SK-N-SH treated with all-trans-retinoic acid at 6 μM for 48 hours (cell line): ENCODE results near the gene LYRM4.

Source experiments
- ATAC-seq: fragments of 200-7000 bp; cut with Tn5 transposase; 3 replicates; pipeline ENCODE4 v1.9.1; 2020; ENCODE audit warnings: mild to moderate bottlenecking, moderate library complexity
- ARNTL ChIP-seq: fragments of 450-650 bp; formaldehyde crosslinking; IDR thresholded peaks from 2 replicates; pipeline ENCODE4 v1.5.0; 2020; ENCODE audit warnings: low read depth, mild to moderate bottlenecking, moderate library complexity, borderline replicate concordance
- BACH2 ChIP-seq: fragments of 250-450 bp; sonication (Bioruptor Pico); IDR thresholded peaks from 2 replicates; pipeline ENCODE4 v1.9.0; 2021; ENCODE audit warnings: mild to moderate bottlenecking, borderline replicate concordance
- CSDC2 ChIP-seq: fragments of 250-450 bp; sonication (Bioruptor Pico); IDR thresholded peaks from 2 replicates; pipeline ENCODE4 v1.5.0; 2020; ENCODE audit warnings: mild to moderate bottlenecking, moderate library complexity
- ESRRG ChIP-seq: fragments of 250-450 bp; sonication (Bioruptor Pico); IDR thresholded peaks from 2 replicates; pipeline ENCODE4 v1.6.1; 2021; ENCODE audit warnings: mild to moderate bottlenecking
- GLIS3 ChIP-seq: fragments of 250-450 bp; sonication (Bioruptor Pico); IDR thresholded peaks from 2 replicates; pipeline ENCODE4 v1.5.0; 2020; ENCODE audit warnings: mild to moderate bottlenecking, moderate library complexity
- ISL1 ChIP-seq: fragments of 250-450 bp; sonication (Bioruptor Pico); IDR thresholded peaks from 2 replicates; pipeline ENCODE4 v2.1.2; 2022; ENCODE audit warnings: mild to moderate bottlenecking, moderate library complexity
- OSR1 ChIP-seq: fragments of 250-450 bp; sonication (Bioruptor Pico); IDR thresholded peaks from 2 replicates; pipeline ENCODE4 v1.8.0; 2022; ENCODE audit warnings: moderate library complexity, mild to moderate bottlenecking, inconsistent platforms
- PATZ1 ChIP-seq: fragments of 250-450 bp; sonication (Bioruptor Pico); IDR thresholded peaks from 2 replicates; pipeline ENCODE4 v1.8.0; 2020; ENCODE audit warnings: mild to moderate bottlenecking, moderate library complexity, borderline replicate concordance
- POU6F1 ChIP-seq: fragments of 250-450 bp; sonication (Bioruptor Pico); IDR thresholded peaks from 2 replicates; pipeline ENCODE4 v1.8.0; 2021; ENCODE audit warnings: low read depth, mild to moderate bottlenecking, moderate library complexity, borderline replicate concordance
- PPARA ChIP-seq: fragments of 250-450 bp; sonication (Bioruptor Pico); IDR thresholded peaks from 2 replicates; pipeline ENCODE4 v1.5.0; 2020; ENCODE audit warnings: mild to moderate bottlenecking, borderline replicate concordance
- RARB ChIP-seq: fragments of 250-450 bp; sonication (Bioruptor Pico); IDR thresholded peaks from 2 replicates; pipeline ENCODE4 v1.8.0; 2021; ENCODE audit warnings: mild to moderate bottlenecking, moderate library complexity
- TCF4 ChIP-seq: fragments of 250-450 bp; sonication (Bioruptor Pico); IDR thresholded peaks from 2 replicates; pipeline ENCODE4 v1.8.0; 2021; ENCODE audit warnings: mild to moderate bottlenecking, moderate library complexity, borderline replicate concordance
- TOX ChIP-seq: fragments of 250-450 bp; sonication (Bioruptor Pico); IDR thresholded peaks from 2 replicates; pipeline ENCODE4 v1.8.0; 2021; ENCODE audit warnings: mild to moderate bottlenecking, moderate library complexity, borderline replicate concordance
- ZFP3 ChIP-seq: fragments of 250-450 bp; sonication (Bioruptor Pico); IDR thresholded peaks from 2 replicates; pipeline ENCODE4 v1.5.0; 2020; ENCODE audit warnings: mild to moderate bottlenecking, moderate library complexity
- ZFP30 ChIP-seq: fragments of 450-650 bp; formaldehyde crosslinking; IDR thresholded peaks from 2 replicates; pipeline ENCODE4 v1.5.0; 2022; ENCODE audit warnings: mild to moderate bottlenecking, moderate library complexity
- ZNF565 ChIP-seq: fragments of 450-650 bp; formaldehyde crosslinking; conservative IDR thresholded peaks from 2 replicates; pipeline ENCODE4 v1.5.0; 2020; ENCODE audit warnings: low read depth, mild to moderate bottlenecking, moderate library complexity
- ZNF70 ChIP-seq: fragments of 450-650 bp; formaldehyde crosslinking; IDR thresholded peaks from 2 replicates; pipeline ENCODE4 v1.5.0; 2020; ENCODE audit warnings: mild to moderate bottlenecking, moderate library complexity
- ZNF8 ChIP-seq: fragments of 450-650 bp; formaldehyde crosslinking; IDR thresholded peaks from 2 replicates; pipeline ENCODE4 v1.5.0; 2020; ENCODE audit warnings: mild to moderate bottlenecking, moderate library complexity
- TF ChIP-seq, protein P1 (sequence below): fragments of 250-450 bp; sonication (Bioruptor Pico); IDR thresholded peaks from 2 replicates; pipeline ENCODE4 v1.5.1; 2020; ENCODE audit warnings: low read depth, mild to moderate bottlenecking, moderate library complexity

LYRM4 gene

GRCh38 chr6:5093231-5094015 lies 167.3 kb downstream of the LYRM4 start (continued):
- no peak for TF ChIP-seq TOX (CRISPR knock-in tag)
- no peak for TF ChIP-seq ISL1 (CRISPR knock-in tag)
- TF ChIP-seq, all 23 proteins: peak for 0

DNA sequence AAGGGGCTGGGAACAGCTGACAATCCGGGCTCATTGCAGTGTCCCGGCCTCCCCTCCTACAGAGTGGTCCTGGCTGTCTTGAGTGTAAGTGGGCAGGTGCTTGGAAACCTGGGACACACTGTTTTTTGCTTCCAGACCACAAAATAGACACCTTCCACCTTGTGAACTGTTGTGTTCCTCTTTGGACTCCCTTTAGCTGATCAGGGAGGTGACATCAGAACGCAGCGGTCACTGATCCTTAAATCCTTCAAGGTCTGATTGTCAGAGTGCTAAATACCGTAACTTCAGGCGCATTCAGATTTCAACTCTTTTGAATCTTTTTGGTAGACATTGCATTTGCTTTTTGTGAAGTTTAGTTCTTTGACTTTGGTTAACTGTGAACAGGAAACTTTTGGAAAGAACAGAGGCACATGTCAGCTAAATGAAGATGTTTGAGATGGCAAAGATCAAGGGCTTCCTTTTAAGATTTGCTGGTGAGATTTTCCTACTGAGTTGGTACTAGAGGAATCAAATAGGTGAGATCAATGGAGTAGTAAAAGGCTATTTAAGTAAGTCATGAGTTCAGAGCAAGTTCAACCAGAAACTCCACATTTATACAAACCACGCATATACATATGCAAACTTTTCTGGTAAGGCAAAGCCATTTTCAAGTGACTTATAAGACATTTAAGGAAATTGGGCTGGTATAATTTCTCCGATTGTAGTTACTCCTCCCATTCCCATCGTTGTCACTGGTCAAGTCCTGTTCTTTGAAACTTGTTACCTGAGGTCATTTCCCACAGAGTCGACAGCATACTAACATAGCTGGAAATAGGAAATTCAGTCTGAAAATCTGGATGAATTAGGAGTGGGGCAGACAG lies 169.3 kb downstream of the LYRM4 start:
- no peak for ATAC-seq
- no peak for TF ChIP-seq ARNTL (CRISPR knock-in tag)
- TF ChIP-seq, protein P1, sequence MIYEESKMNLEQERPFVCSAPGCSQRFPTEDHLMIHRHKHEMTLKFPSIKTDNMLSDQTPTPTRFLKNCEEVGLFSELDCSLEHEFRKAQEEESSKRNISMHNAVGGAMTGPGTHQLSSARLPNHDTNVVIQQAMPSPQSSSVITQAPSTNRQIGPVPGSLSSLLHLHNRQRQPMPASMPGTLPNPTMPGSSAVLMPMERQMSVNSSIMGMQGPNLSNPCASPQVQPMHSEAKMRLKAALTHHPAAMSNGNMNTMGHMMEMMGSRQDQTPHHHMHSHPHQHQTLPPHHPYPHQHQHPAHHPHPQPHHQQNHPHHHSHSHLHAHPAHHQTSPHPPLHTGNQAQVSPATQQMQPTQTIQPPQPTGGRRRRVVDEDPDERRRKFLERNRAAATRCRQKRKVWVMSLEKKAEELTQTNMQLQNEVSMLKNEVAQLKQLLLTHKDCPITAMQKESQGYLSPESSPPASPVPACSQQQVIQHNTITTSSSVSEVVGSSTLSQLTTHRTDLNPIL (CRISPR knock-in tag): no peak
- no peak for TF ChIP-seq PPARA (CRISPR knock-in tag)
- TF ChIP-seq CSDC2 (CRISPR knock-in tag): no peak
- no peak for TF ChIP-seq ZNF8 (CRISPR knock-in tag)
- TF ChIP-seq ZFP30 (CRISPR knock-in tag): no peak
- TF ChIP-seq ISL1 (CRISPR knock-in tag): no peak
- TF ChIP-seq GLIS3: no peak
- no peak for TF ChIP-seq TCF4 (CRISPR knock-in tag)
- no peak for TF ChIP-seq ZFP3
- TF ChIP-seq POU6F1 (CRISPR knock-in tag): no peak
- TF ChIP-seq BACH2 (CRISPR knock-in tag): no peak

GRCh38 chr6:5090603-5091002 lies 170.1 kb downstream of the LYRM4 start:
- TF ChIP-seq GLIS3 (no peak), ZNF70 (CRISPR knock-in tag) (no peak), ARNTL (CRISPR knock-in tag) (no peak), ZFP3 (no peak), PATZ1 (CRISPR knock-in tag) (no peak), ISL1 (CRISPR knock-in tag) (no peak), OSR1 (CRISPR knock-in tag) (no peak), PPARA (CRISPR knock-in tag) (no peak), BACH2 (CRISPR knock-in tag) (no peak), POU6F1 (CRISPR knock-in tag) (no peak), TCF4 (CRISPR knock-in tag) (no peak), ZFP30 (CRISPR knock-in tag) (no peak), RARB (no peak), ESRRG (no peak), ZNF565 (no peak)
- TF ChIP-seq, protein P1 (CRISPR knock-in tag): no peak
- ATAC-seq: no peak
